ENCODE results near the gene PKN2.
A peak's percentile ranks its signal among the peaks of the same experiment; 100 is the strongest.

PKN2 gene

DNA sequence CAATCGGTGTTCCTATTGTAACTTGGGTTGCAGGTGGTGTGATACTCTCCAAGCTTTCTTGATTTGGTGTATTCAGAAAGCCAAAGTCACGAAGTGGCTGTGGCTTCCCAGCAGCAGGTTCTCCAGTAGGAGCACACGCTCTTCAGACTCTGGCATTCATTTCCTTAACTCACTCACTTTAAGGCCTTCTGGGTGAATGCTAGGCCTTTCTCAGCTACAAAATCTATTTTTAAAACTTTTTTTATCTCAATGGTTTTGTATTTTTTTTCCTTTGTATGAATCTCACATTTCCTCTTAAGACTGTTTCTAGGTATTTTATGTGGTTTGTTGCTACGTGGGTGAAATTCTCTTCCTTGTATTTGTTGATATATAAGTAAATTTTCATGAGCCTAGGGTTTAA lies 22.9 kb upstream of the PKN2 start:
- TF ChIP-seq CTCF (conservative IDR thresholded peaks at IDR 0.05): no peak
- H3K27ac ChIP-seq: no peak overlapping the region

- H3K27ac ChIP-seq: no peak overlapping the region
Measured at GRCh38 chr1:88661951-88662699, 21.9 kb upstream of the PKN2 start.

GRCh38 chr1:88662723-88663122 lies 21.4 kb upstream of the PKN2 start:
- no peak for TF ChIP-seq CTCF (conservative IDR thresholded peaks at IDR 0.05)
- no peak overlapping the region for H3K27ac ChIP-seq

More at GRCh38 chr1:88661951-88662699, 21.9 kb upstream of the PKN2 start:
- TF ChIP-seq CTCF (conservative IDR thresholded peaks at IDR 0.05): no peak

- TF ChIP-seq CTCF (conservative IDR thresholded peaks at IDR 0.05): no peak
Measured at GRCh38 chr1:88668405-88668804, 15.7 kb upstream of the PKN2 start.

GRCh38 chr1:88670462-88670861 lies 13.6 kb upstream of the PKN2 start:
- TF ChIP-seq CTCF (conservative IDR thresholded peaks at IDR 0.05): no peak
- H3K27ac ChIP-seq: no peak overlapping the region

More at GRCh38 chr1:88668405-88668804, 15.7 kb upstream of the PKN2 start:
- no peak overlapping the region for H3K27ac ChIP-seq

GRCh38 chr1:88673446-88673845 lies 10.6 kb upstream of the PKN2 start:
- TF ChIP-seq CTCF (conservative IDR thresholded peaks at IDR 0.05): no peak
- H3K27ac ChIP-seq: no peak overlapping the region

- no peak for TF ChIP-seq CTCF (conservative IDR thresholded peaks at IDR 0.05)
- H3K27ac ChIP-seq: peak overlapping the region; percentile 64
Measured at GRCh38 chr1:88678405-88678804, 5.7 kb upstream of the PKN2 start.
